Uterus (tissue), 4 donors: Measurements from ENCODE around the gene DRG1. TPM values are rescaled to one million over a fixed set of nuclear protein-coding genes. Genes with fewer than 3 reads are reported as not detected.

ENCODE experiments used
- DNase-seq, 2 donors: peaks; one replicate each; pipeline ENCODE4 v3.0.0-alpha.2; 2019 to 2020
- H3K27ac ChIP-seq, 2 donors: fragments of 200-600 bp; sonication (generic); 1 replicate in 1 of 2; 2 replicates in 1 of 2; pipeline ENCODE4 v1.5.1; 2016 to 2018
- H3K27me3 ChIP-seq, 2 donors: fragments of 200-600 bp; sonication (generic); one replicate each; pipeline ENCODE4 v1.5.1; 2018 to 2019; ENCODE audit warnings: control low read depth in 1 of 2
- H3K36me3 ChIP-seq, 2 donors: fragments of 200-600 bp; sonication (generic); one replicate each; pipeline ENCODE4 v1.5.1; 2019; ENCODE audit warnings: control low read depth in 1 of 2
- H3K4me1 ChIP-seq, 2 donors: fragments of 200-600 bp; sonication (generic); one replicate each; pipeline ENCODE4 v1.5.1; 2018 to 2019; ENCODE audit warnings: control low read depth in 1 of 2
- H3K4me3 ChIP-seq, 2 donors: fragments of 200-600 bp; sonication (generic); 1 replicate in 1 of 2; 2 replicates in 1 of 2; pipeline ENCODE4 v1.5.1; 2018 to 2019; ENCODE audit warnings: mild to moderate bottlenecking in 1 of 2
- H3K9me3 ChIP-seq, 2 donors: fragments of 200-600 bp; sonication (generic); one replicate each; pipeline ENCODE4 v1.5.1; 2019; ENCODE audit warnings: control low read depth in 1 of 2
- POLR2A ChIP-seq, 2 donors: fragments of 450-650 bp; IDR thresholded peaks; one replicate each; pipeline ENCODE4 v1.6.1; 2016; ENCODE audit warnings: antibody characterized with exemption in 2 of 2, mild to moderate bottlenecking in 1 of 2, moderate library complexity in 1 of 2
- intact Hi-C: fragments of 100-400 bp; cut with DNase I; formaldehyde crosslinking; loops from one replicate; pipeline ENCODE4 v1.15.1; 2023; ENCODE audit warnings: low total_unique reads
- total RNA-seq, 4 donors: library from RNA; depleted of rRNA in 3 of 4; stranded (reverse); fragments of >200 nt in 3 of 4; gene quantifications; one replicate each; pipeline versions ENCODE4 v1.1.0 to v1.2.4, GENCODE V29; 2014 to 2023
- TF ChIP-seq, protein P1 (sequence below), 4 experiments: fragments of 200-600 bp in 2 of 4; fragments of 450-650 bp in 2 of 4; sonication (generic) in 2 of 4; IDR thresholded peaks; one replicate each; pipeline ENCODE4 v1.5.1; 2016 to 2019; ENCODE audit warnings: antibody characterized with exemption in 4 of 4, mild to moderate bottlenecking in 2 of 4, moderate library complexity in 1 of 4
- donor health status: DM: yes; HTN: yes; CAD: no.

Gene DRG1
- total RNA-seq, 4 donors from 2014 or later: 9.2 to 98.2 (median 40.9) TPM

DNA sequence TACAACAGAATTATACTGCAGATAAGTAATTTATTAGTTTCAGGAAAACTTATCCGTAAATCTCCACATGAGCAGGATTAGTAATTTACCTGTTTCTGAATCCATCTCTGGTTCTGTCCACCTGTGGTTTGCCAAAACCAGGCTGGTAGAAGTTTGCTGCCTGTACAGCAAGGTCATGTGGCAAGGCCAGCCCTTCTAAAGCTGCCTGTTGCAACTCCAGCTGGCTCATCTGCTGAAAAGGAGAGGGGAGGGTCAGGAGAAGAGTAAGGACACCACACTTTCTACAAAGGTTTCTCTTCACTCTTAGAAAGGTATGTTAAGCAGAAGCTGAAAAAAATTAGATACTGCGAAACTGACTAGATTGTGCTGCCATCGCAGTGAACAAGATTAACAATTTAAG lies 47.9 kb downstream of the DRG1 start:
- Histone ChIP-seq H3K27me3 (no peaks in the 10 kb centered on the region), H3K27ac (no peak overlapping the region), H3K4me3 (no peak overlapping the region), H3K9me3 (no peaks in the 10 kb centered on the region), H3K36me3 (no peaks in the 10 kb centered on the region), H3K4me1 (no peaks in the 10 kb centered on the region)
- TF ChIP-seq, protein P1, sequence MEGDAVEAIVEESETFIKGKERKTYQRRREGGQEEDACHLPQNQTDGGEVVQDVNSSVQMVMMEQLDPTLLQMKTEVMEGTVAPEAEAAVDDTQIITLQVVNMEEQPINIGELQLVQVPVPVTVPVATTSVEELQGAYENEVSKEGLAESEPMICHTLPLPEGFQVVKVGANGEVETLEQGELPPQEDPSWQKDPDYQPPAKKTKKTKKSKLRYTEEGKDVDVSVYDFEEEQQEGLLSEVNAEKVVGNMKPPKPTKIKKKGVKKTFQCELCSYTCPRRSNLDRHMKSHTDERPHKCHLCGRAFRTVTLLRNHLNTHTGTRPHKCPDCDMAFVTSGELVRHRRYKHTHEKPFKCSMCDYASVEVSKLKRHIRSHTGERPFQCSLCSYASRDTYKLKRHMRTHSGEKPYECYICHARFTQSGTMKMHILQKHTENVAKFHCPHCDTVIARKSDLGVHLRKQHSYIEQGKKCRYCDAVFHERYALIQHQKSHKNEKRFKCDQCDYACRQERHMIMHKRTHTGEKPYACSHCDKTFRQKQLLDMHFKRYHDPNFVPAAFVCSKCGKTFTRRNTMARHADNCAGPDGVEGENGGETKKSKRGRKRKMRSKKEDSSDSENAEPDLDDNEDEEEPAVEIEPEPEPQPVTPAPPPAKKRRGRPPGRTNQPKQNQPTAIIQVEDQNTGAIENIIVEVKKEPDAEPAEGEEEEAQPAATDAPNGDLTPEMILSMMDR (IDR thresholded peaks at IDR 0.05): no peak
- TF ChIP-seq POLR2A (IDR thresholded peaks at IDR 0.05): no peak
- intact Hi-C loops: no loop called here
- DNase-seq: no peak

DNA sequence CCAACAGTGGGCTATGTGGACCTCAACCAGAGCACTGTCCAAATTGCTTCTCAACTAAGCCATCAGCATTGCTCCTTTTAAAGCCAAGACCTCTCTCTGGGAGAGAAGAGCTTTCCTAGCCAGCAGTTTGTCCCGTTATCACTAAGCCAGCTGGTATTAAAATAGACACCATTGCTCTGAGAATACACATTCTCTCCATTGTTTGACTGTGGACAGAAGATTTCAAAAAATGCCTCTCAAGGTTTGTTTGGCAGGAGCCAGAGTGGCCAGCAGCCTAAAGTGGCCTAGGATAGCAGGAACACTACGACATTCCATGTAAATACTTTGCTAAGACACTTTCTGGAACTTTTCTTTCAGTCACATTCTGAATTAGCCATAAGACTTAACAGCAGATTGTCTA lies 49.0 kb downstream of the DRG1 start:
- Histone ChIP-seq H3K27ac (no peak overlapping the region), H3K36me3 (no peaks in the 10 kb centered on the region), H3K4me3 (no peak overlapping the region), H3K9me3 (no peaks in the 10 kb centered on the region), H3K4me1 (no peaks in the 10 kb centered on the region), H3K27me3 (no peaks in the 10 kb centered on the region)
- TF ChIP-seq, protein P1 (IDR thresholded peaks at IDR 0.05): no peak
- no peak for TF ChIP-seq POLR2A (IDR thresholded peaks at IDR 0.05)
- intact Hi-C loops: no loop called here
- DNase-seq: no peak

DNA sequence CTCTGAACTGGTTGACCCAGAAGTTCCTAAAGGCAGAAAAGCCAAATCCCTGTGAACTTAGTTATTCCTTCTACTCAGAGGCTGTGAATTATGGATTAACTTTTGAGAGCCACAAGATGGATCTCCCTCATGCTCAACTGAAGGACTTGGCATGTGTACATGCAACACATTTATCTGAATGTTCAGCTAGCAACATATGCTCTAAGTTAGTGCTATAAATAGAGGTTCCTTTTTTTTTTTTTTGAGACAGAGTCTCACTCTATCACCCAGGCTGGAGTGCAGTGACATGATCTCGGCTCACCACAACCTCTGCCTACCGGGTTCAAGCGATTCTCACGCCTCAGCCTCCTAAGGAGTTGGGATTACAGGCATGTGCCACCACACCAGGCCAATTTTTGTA lies 50.1 kb downstream of the DRG1 start:
- H3K4me1 ChIP-seq: no peaks in the 10 kb centered on the region
- no peaks in the 10 kb centered on the region for H3K27me3 ChIP-seq
- no peak for TF ChIP-seq POLR2A (IDR thresholded peaks at IDR 0.05)
- TF ChIP-seq, protein P1 (IDR thresholded peaks at IDR 0.05): no peak
- no peaks in the 10 kb centered on the region for H3K36me3 ChIP-seq
- no peaks in the 10 kb centered on the region for H3K9me3 ChIP-seq
- no peak overlapping the region for H3K4me3 ChIP-seq
- no peak for DNase-seq
- intact Hi-C loops: no loop called here
- no peak overlapping the region for H3K27ac ChIP-seq

DNA sequence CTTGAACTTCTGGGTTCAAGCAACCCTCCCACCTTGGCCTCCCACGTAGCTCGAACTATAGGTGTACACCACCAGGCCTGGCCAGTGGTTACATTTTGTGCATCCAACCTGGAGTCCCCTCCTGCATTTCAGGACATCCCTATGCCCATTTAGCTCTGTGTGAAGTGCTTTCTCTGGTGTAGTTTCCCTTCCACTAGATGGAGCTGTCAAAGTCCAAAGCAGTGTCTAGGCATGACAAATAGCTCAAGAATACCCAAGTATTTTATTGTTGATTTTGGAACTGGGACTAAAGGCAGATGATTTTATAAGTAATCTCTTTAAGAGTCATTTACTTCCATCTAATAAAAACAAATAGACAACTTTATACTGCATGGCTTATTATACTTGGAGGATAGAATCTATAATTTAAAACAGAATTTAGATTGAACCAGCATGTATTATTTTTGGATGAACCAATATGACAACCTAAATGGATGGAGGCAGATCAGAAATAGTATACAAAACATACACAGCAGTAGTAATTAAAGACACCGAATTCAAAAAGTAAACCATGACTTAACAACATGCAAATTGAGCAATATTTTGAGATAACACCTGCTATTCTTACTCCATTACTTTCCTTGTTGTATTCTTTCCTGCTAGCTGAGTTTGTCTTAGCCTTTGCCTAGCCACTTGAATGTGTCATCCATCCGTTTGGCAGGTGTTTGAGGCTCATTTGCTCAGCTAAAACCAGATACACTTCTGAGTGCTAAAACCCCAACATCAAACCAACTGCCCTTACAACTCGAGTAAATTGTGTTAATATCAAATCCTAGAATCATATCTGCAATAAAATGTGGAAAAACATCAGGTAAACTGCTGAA lies 52.5 kb downstream of the DRG1 start:
- Histone ChIP-seq H3K4me1 (no peaks in the 10 kb centered on the region), H3K27ac (no peak overlapping the region), H3K27me3 (no peaks in the 10 kb centered on the region), H3K36me3 (no peaks in the 10 kb centered on the region), H3K9me3 (no peaks in the 10 kb centered on the region), H3K4me3 (no peak overlapping the region)
- intact Hi-C loops: no loop called here
- DNase-seq: no peak
- TF ChIP-seq, protein P1 (IDR thresholded peaks at IDR 0.05): peak in 1 of 4 experiments; percentile 15
- no peak for TF ChIP-seq POLR2A (IDR thresholded peaks at IDR 0.05)

DNA sequence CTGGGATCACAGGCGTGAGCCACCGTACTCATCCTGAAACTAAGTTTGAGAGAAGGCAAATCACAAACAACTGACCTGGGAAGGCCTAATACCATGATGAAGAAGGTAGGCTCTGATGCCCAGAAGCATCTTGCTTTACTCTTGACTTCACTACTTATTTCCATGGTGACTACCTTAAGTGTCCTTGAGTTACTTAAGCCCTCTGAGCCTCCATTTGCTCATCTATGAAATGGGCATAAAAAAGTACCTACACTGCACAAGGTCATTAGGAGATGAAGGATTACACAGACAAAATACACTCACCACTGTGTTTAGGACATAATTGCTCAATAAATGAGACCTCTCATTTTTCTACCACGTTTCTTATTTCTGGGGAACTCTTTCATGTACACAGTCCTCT lies 62.3 kb downstream of the DRG1 start:
- H3K4me3 ChIP-seq: no peak overlapping the region
- intact Hi-C loops: no loop called here
- no peak for TF ChIP-seq POLR2A (IDR thresholded peaks at IDR 0.05)
- TF ChIP-seq, protein P1 (IDR thresholded peaks at IDR 0.05): no peak
- no peaks in the 10 kb centered on the region for H3K36me3 ChIP-seq
- no peak overlapping the region for H3K27ac ChIP-seq
- no peaks in the 10 kb centered on the region for H3K9me3 ChIP-seq
- no peaks in the 10 kb centered on the region for H3K27me3 ChIP-seq
- H3K4me1 ChIP-seq: no peaks in the 10 kb centered on the region
- no peak for DNase-seq
